Neural cell (in vitro differentiated cells): Measurements from ENCODE around the gene PBXIP1. TPM values are rescaled to one million over a fixed set of nuclear protein-coding genes. Genes with fewer than 3 reads are reported as not detected.

ENCODE experiments used
- H2AFZ ChIP-seq: fragments of 200-600, 300-800 bp; sonication (generic), shearing (Covaris generic); 2 replicates; pipeline ENCODE4 v1.6.0; 2014; ENCODE audit warnings: low read depth, mild to moderate bottlenecking, antibody characterized with exemption, low read length, moderate library complexity
- H3F3A ChIP-seq: fragments of 200-600 bp; shearing (Covaris generic); 2 replicates; pipeline ENCODE4 v1.6.1; 2016; ENCODE audit warnings: mild to moderate bottlenecking, moderate library complexity, mixed read lengths, antibody characterized with exemption, low read length; ENCODE audit not compliant: insufficient read depth, poor library complexity, severe bottlenecking
- H3K27ac ChIP-seq: fragments of 200-600, 300-800 bp; sonication (generic), shearing (Covaris generic); 2 replicates; pipeline ENCODE4 v1.5.1; 2014; ENCODE audit warnings: mild to moderate bottlenecking, low read length, moderate library complexity
- H3K27me3 ChIP-seq: fragments of 300-800, 200-600 bp; sonication (generic), shearing (Covaris generic); 2 replicates; pipeline ENCODE4 v1.6.0; 2014; ENCODE audit warnings: mild to moderate bottlenecking, low read depth, low read length, moderate library complexity; ENCODE audit not compliant: insufficient read depth
- H3K36me3 ChIP-seq: fragments of 300-800, 200-600 bp; sonication (generic), shearing (Covaris generic); 2 replicates; pipeline ENCODE4 v1.5.1; 2014; ENCODE audit warnings: mild to moderate bottlenecking, antibody characterized with exemption, low read length, moderate library complexity; ENCODE audit not compliant: insufficient read depth
- H3K4me2 ChIP-seq: fragments of 300-800, 200-600 bp; sonication (generic), shearing (Covaris generic); 2 replicates; pipeline ENCODE4 v1.6.0; 2014; ENCODE audit warnings: mild to moderate bottlenecking, low read length
- H3K4me3 ChIP-seq: fragments of 300-800, 200-600 bp; sonication (generic), shearing (Covaris generic); 2 replicates; pipeline ENCODE4 v1.5.1; 2014; ENCODE audit warnings: mild to moderate bottlenecking, low read length, moderate library complexity
- H3K79me2 ChIP-seq: fragments of 200-600 bp; shearing (Covaris generic); replicated peaks from 2 replicates; pipeline ENCODE4 v1.6.0; 2014; ENCODE audit warnings: mild to moderate bottlenecking, low read length, moderate library complexity; ENCODE audit not compliant: insufficient read depth
- H3K9ac ChIP-seq: fragments of 300-800, 200-600 bp; sonication (generic), shearing (Covaris generic); 2 replicates; pipeline ENCODE4 v1.6.1; 2016; ENCODE audit warnings: mild to moderate bottlenecking, low read length, mixed read lengths
- H3K9me2 ChIP-seq: fragments of 200-600 bp; shearing (Covaris generic); 2 replicates; pipeline ENCODE4 v1.6.1; 2016; ENCODE audit warnings: mild to moderate bottlenecking, low read length, mixed read lengths; ENCODE audit not compliant: insufficient read depth
- H3K9me3 ChIP-seq: fragments of 200-600, 300-800 bp; sonication (generic), shearing (Covaris generic); 2 replicates; pipeline ENCODE4 v1.6.1; 2016; ENCODE audit warnings: mild to moderate bottlenecking, mixed run types, low read length, moderate library complexity, mixed read lengths
- H4K20me1 ChIP-seq: fragments of 200-600 bp; shearing (Covaris generic); 2 replicates; pipeline ENCODE4 v1.6.1; 2016; ENCODE audit warnings: mild to moderate bottlenecking, mixed run types; ENCODE audit not compliant: insufficient read depth
- EP300 ChIP-seq: fragments of 450-650 bp; conservative IDR thresholded peaks from 2 replicates; pipeline ENCODE4 v1.6.1; 2014; ENCODE audit warnings: antibody characterized with exemption, mild to moderate bottlenecking, moderate library complexity; ENCODE audit not compliant: poor library complexity, severe bottlenecking
- EZH2 ChIP-seq: fragments of 200-600, 300-800 bp; shearing (Covaris generic), sonication (generic); IDR thresholded peaks from 2 replicates; pipeline ENCODE4 v1.6.1; 2014; ENCODE audit warnings: antibody characterized with exemption, low read length, borderline replicate concordance, mild to moderate bottlenecking; ENCODE audit not compliant: insufficient read depth, poor library complexity, severe bottlenecking
- MXI1 ChIP-seq: fragments of 450-650 bp; conservative IDR thresholded peaks from 2 replicates; pipeline ENCODE4 v1.6.1; 2014; ENCODE audit warnings: antibody characterized with exemption, mild to moderate bottlenecking; ENCODE audit not compliant: poor library complexity, severe bottlenecking
- POLR2AphosphoS5 ChIP-seq: IDR thresholded peaks from 2 replicates; pipeline ENCODE4 v1.6.1; 2012
- RAD21 ChIP-seq: fragments of 450-650 bp; conservative IDR thresholded peaks from 2 replicates; pipeline ENCODE4 v1.6.1; 2014; ENCODE audit warnings: antibody characterized with exemption, mild to moderate bottlenecking, moderate library complexity
- SMC3 ChIP-seq: fragments of 450-650 bp; conservative IDR thresholded peaks from 2 replicates; pipeline ENCODE4 v1.6.1; 2014; ENCODE audit warnings: antibody characterized with exemption, mild to moderate bottlenecking, moderate library complexity; ENCODE audit not compliant: poor library complexity
- TAF1 ChIP-seq: IDR thresholded peaks from 2 replicates; pipeline ENCODE4 v1.6.1; 2012; ENCODE audit warnings: low read depth
- polyA plus RNA-seq: library from polyadenylated mRNA; depleted of rRNA; stranded (reverse); fragments of >200 nt; gene quantifications from 2 replicates; pipeline ENCODE4 v1.2.3, GENCODE V29; 2014
- TF ChIP-seq, protein P1 (sequence below): fragments of 450-650 bp; IDR thresholded peaks from 2 replicates; pipeline ENCODE4 v1.5.1; 2014; ENCODE audit warnings: antibody characterized with exemption, mild to moderate bottlenecking, moderate library complexity; ENCODE audit not compliant: poor library complexity, severe bottlenecking
- TF ChIP-seq, protein P2 (sequence below): IDR thresholded peaks from 2 replicates; pipeline ENCODE4 v1.6.1; 2012; ENCODE audit warnings: borderline replicate concordance

The PBXIP1 gene
- polyA plus RNA-seq, 1 donor from 2014 or later, result 5.4 TPM

DNA sequence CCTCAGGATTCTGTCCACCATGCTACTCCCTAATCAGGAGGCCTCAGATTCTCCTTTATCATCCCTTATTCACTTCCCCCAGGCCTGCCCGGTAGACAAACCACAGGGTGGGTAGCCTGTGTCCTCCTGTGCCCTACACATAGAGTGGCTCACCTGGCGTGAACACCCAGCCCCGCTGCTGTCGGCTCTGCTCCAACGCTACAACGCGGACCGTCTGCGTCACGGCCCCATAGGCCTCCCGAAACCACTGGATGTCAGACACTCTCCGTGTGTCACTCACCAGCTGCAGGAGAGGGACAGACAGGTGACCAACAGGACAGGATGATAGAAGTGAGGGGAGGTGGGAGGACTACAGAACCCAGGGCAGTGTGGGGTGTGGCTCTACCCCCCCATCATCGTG is 29.7 kb downstream of the PBXIP1 start:
- H4K20me1 ChIP-seq, result no peaks in the 10 kb centered on the region
- H2AFZ ChIP-seq, result no peak overlapping the region
- H3K9me2 ChIP-seq, result no peaks in the 10 kb centered on the region
- no peak overlapping the region for H3K4me3 ChIP-seq
- H3K27ac ChIP-seq, result no peak overlapping the region
- H3K9me3 ChIP-seq, result no peaks in the 10 kb centered on the region
- H3K27me3 ChIP-seq, result no peaks in the 10 kb centered on the region
- no peak overlapping the region for H3K4me2 ChIP-seq
- no peak overlapping the region for H3K9ac ChIP-seq
- H3K79me2 ChIP-seq, result no peaks in the 10 kb centered on the region
- no peak for TF ChIP-seq SMC3
- no peak for TF ChIP-seq MXI1
- TF ChIP-seq EP300, result no peak
- TF ChIP-seq, protein P1, sequence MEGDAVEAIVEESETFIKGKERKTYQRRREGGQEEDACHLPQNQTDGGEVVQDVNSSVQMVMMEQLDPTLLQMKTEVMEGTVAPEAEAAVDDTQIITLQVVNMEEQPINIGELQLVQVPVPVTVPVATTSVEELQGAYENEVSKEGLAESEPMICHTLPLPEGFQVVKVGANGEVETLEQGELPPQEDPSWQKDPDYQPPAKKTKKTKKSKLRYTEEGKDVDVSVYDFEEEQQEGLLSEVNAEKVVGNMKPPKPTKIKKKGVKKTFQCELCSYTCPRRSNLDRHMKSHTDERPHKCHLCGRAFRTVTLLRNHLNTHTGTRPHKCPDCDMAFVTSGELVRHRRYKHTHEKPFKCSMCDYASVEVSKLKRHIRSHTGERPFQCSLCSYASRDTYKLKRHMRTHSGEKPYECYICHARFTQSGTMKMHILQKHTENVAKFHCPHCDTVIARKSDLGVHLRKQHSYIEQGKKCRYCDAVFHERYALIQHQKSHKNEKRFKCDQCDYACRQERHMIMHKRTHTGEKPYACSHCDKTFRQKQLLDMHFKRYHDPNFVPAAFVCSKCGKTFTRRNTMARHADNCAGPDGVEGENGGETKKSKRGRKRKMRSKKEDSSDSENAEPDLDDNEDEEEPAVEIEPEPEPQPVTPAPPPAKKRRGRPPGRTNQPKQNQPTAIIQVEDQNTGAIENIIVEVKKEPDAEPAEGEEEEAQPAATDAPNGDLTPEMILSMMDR, result no peak
- TF ChIP-seq RAD21, result no peak
- TF ChIP-seq POLR2AphosphoS5, result no peak
- TF ChIP-seq TAF1, result no peak
- TF ChIP-seq EZH2, result no peak
- TF ChIP-seq, protein P2, sequence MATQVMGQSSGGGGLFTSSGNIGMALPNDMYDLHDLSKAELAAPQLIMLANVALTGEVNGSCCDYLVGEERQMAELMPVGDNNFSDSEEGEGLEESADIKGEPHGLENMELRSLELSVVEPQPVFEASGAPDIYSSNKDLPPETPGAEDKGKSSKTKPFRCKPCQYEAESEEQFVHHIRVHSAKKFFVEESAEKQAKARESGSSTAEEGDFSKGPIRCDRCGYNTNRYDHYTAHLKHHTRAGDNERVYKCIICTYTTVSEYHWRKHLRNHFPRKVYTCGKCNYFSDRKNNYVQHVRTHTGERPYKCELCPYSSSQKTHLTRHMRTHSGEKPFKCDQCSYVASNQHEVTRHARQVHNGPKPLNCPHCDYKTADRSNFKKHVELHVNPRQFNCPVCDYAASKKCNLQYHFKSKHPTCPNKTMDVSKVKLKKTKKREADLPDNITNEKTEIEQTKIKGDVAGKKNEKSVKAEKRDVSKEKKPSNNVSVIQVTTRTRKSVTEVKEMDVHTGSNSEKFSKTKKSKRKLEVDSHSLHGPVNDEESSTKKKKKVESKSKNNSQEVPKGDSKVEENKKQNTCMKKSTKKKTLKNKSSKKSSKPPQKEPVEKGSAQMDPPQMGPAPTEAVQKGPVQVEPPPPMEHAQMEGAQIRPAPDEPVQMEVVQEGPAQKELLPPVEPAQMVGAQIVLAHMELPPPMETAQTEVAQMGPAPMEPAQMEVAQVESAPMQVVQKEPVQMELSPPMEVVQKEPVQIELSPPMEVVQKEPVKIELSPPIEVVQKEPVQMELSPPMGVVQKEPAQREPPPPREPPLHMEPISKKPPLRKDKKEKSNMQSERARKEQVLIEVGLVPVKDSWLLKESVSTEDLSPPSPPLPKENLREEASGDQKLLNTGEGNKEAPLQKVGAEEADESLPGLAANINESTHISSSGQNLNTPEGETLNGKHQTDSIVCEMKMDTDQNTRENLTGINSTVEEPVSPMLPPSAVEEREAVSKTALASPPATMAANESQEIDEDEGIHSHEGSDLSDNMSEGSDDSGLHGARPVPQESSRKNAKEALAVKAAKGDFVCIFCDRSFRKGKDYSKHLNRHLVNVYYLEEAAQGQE, result no peak
- no peaks in the 10 kb centered on the region for H3K36me3 ChIP-seq
- no peaks in the 10 kb centered on the region for H3F3A ChIP-seq

DNA sequence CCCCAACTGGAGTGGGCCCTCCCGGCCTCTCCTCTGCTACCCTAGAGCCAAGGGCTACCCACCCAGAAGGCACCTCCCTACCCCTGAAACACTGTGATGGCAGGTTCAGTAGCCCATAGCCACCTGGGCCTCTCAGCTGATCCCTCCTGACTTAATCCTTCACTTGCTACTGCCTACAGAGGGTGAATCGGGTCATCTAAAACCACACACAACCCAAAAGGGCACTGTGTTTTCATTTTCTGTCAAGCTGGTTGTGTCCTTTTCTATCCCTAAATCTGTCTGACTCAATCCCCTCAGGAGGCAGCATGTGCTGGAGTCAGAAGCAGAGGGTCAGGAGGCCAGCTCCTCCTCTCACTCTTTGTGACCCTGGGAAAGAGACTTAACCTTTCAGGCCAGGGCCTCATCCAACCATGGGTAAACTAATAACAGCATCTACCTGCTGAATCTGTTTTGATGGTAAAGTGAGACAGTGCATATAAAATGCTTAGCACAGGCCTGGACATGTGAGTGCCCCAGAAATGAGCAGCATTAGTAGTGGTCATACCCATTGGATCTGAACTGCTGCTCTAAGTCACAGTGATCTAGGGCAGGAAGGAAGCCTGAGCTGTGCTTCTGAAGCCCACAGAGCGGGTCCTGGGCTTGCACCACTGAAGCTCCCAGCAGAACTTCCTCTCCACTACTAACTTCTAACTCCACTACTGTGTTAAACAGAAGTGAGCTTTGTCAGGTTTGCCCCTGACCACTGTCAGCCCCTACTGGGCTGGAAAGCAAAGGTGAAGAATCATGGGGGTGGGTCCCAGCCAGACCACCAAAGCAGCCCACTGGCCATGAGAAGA is 30.3 kb downstream of the PBXIP1 start:
- H3K79me2 ChIP-seq, result no peaks in the 10 kb centered on the region
- no peak overlapping the region for H3K9ac ChIP-seq
- H3K27me3 ChIP-seq, result no peaks in the 10 kb centered on the region
- no peaks in the 10 kb centered on the region for H3K9me3 ChIP-seq
- TF ChIP-seq, protein P1, result no peak
- no peak for TF ChIP-seq MXI1
- TF ChIP-seq EP300, result no peak
- TF ChIP-seq, protein P2, result no peak
- no peak for TF ChIP-seq RAD21
- TF ChIP-seq TAF1, result no peak
- no peak for TF ChIP-seq EZH2
- no peak for TF ChIP-seq SMC3
- no peak for TF ChIP-seq POLR2AphosphoS5
- H3K9me2 ChIP-seq, result no peaks in the 10 kb centered on the region
- H2AFZ ChIP-seq, result no peak overlapping the region
- no peak overlapping the region for H3K27ac ChIP-seq
- no peaks in the 10 kb centered on the region for H4K20me1 ChIP-seq
- no peak overlapping the region for H3K4me2 ChIP-seq
- H3K4me3 ChIP-seq, result no peak overlapping the region
- H3K36me3 ChIP-seq, result no peaks in the 10 kb centered on the region
- H3F3A ChIP-seq, result no peaks in the 10 kb centered on the region
